CD4-positive, alpha-beta T cell treated with Interleukin-12 subunit alpha and Interleukin-12 subunit beta, for 1 hour (primary cell): Measurements from ENCODE around the gene CCDC12.

ENCODE experiments used
- DNase-seq: peaks from one replicate; pipeline ENCODE4 v3.0.0-alpha.2; 2020

Gene CCDC12

DNA sequence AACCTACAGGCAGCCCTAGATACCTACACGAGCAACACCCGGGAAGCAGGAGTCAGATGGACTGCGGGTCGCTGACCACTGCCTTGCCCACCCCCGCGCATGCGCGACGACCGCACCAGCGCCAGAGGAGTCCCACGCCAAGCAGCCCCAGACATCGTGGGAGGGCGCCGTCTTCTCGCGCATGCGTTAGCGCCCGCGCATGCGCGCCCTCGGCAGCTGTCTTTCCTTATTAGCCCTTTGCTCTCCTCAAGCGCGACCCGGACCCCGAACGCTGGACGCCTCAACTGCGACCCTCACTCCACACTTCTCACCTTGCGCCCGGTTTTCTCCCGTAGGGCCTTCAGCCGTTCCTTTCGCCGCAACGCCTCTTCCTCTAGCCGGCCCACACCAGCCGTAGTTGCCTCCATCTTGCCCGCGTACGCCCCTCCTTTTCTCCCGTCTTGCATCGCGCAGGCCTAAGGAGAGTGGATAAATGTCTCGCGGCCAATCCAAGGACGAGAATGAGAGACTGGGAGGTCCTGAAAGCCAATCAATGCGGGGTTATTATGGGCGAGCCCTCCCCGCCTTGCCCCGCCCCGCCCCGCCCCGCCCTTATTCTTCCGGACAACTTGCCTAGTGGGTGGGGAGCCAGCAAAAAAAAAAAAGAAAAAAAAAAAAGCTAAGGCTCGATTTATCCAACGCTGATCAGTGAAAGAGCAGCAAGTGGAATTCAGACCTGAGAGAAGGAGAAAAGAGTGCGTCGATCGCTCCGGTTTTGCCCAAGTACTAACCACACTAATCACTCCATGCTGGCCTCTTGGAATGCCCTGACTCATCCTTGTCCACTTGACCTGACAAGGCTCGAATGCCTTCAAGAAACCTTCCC lies at the start of gene CCDC12:
Gene CCDC12, minus strand, starts transcription at position 420 of the 865 bp plus-strand sequence. Its CDS starts 13 bp downstream, at position 407.
- peak; percentile 97 for DNase-seq

DNA sequence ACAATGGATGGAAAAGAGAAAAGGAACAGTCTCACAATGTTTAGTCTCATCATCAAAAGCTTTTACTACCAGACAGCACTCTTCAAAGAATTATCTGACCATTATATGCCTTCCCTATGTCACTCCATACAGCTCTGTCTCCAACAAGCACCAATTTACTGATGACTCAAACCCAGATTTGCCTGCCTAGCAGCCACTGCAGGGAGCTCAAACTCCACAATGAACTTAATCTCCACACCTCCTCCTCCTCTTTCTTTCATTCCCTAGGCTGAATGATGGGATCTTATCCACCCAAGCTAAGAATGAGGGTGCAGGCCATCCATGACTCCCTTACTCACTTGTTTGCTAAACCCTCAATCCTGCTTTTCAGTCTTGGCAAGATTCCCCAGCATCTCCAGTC lies 48.4 kb upstream of the CCDC12 start:
- no peak for DNase-seq

DNA sequence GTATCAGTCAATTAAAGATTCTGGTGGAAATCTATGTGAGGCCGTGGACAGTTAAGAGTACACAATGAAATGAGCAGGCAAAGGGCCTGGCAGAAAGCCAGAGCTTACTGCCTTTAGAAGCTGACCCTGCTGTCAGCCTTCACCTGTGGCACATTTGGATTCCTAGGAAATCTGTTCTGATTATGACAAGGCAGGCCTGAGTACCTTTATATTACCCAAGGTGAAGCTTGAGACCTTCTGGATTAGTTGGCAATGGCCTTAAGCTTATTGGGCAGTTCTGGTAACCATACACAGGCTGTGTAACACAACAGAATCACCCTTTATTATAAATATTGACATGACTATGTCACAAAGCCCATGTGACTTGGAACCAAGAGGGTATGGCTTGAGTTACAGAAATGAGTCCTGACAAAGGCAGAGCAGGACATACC lies 46.1 kb upstream of the CCDC12 start:
- no peak for DNase-seq

DNA sequence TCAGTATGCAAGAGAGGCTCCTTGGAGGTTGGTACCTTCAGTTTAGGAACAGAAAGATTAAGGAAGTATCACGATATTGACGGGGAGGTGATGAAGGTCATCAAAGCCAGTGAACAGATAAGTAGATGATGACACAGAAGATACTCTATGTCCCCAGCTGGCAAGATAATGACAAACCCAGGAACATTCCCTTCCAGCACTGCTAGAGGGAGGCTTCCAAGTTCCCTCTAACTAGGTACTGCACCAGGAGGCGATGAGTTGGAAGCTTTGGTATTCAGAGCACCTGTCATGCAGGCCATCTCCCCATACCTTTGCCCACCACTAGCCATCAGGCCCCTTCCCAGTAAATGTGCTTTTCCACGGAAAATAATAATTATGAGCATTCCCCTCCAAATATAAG lies 43.8 kb upstream of the CCDC12 start:
- no peak for DNase-seq

DNA sequence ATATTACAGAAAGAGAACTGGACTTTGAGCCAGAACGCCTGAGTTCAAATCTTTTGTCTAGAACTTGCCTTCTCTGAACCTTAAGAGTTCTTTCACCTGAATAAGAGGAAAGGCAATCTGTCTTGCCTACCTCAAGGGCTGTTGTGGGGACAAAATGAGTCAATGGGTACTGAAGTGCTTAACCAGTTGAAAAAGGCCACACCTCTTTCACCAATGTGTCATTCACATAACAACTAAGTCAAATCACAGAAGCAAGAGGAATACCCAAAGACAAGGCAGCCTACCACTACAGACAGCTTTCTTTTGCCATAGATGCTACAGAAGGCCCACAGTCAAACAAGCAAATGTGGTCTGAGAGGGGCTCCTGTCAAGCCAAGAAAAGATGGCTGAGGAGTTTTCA lies 42.7 kb upstream of the CCDC12 start:
- no peak for DNase-seq

DNA sequence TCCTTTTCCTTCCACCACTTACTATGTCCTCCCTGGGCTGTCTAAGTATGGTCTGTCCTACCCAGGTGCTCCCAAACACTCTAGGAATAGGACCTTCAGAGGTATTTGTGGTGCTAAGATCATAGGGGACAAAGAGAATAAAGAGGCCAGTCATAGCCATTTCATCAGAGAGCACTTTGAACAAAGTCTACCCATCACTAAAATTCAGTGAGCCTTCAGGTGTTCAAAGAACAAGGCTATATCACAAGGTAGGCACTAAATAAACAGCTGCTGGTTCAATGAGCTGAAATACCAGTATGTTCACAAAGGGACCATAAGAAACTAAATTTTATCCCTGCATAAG lies 41.7 kb upstream of the CCDC12 start:
- no peak for DNase-seq

DNA sequence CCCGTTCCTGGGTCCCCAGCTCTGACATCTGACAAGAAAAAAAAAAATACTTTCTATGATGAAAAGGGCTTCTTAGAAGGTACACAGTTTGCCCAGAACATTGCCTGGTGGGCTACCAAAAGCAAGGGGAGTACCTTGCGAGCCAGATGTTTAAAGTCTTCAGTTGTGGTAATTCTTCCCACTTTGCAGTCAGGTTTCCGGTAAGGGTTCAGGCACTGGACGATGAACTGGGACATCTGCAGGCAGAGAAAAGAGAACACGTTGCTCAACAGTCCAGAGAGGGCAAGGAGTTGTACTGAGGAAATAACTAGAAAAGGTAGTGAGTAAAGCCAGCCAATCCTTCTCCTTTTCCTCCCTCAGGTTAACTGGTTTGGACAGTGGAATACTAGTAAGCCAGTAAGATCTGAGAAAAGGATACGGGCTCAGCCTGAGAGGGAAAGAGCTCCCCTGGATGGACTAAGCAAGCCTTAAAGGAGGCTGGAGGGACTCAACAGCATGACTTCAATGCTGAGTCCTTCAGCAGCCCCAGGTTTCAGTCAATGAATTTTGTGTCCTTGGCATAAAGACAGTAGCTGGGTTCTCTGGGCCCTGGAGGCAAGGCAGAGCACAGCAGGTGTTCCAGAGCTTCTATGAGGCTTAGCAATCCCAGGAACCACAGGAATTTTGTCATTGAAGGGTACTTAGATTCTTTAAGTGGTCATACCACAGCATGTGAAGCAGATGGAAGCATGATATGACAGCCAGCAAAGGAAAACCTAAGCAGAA lies 41.1 kb upstream of the CCDC12 start:
- DNase-seq = no peak

DNA sequence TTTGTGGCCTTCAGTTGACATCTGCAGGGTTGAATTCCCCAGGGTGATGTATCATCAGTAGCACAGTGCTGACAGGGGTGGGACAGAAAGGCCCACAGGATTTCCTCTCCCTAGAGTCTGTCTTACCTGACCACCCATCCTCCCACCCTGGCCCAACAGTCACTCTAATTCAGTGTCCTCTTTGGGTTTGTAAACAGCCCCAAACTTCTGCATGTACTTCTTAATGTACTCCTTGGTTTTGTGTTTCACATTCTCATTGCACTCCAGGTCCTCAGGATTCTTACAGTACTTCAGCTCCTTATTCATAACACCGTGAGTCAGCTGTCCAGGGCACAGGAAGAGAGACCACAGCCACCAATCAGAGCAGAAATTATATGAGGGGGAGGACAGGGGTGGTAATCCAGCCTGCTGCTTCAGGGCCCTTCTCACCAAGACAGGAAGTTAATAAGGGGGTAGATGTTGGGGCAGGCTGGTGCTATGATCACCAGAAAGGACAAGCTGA lies 40.4 kb upstream of the CCDC12 start:
- peak; percentile 33 for DNase-seq

DNA sequence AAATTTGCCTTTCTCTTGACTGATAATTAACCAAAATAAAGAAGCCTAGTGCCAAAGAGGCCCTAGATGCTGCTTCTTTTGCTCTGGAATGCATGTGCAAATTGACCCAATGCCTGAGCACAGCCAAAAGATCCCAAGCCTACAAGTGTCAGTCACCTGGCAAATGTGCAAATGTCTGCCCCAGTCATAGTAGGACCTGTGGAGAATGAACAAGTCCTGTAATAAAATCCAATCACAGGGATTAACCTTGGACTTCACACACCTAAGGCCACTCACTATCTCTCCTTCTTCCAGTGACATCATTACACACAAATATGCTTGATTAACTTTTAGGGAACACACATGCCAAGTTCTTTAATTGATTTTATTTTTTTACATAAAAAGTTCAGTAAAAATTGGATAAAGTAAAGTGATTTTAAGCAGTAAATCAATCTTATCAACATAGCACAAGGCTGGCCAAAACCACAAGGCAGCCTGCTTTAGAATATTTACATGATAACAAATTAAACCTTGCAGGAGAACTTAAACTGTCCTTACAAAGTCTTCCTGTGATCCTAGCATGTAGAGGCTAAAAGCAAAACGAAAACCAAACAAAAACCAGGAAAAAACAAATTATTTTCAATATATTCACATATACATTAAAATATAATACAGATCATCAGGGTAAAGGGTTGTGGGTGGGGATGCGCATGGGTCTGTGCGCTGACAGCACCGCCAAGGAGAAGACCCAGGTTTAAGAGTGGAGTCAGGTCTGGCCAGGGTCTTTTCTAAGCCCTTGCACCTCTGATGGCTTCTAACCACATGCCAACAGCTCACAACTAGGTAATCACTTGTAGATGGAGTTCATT lies 39.8 kb upstream of the CCDC12 start:
- no peak for DNase-seq

DNA sequence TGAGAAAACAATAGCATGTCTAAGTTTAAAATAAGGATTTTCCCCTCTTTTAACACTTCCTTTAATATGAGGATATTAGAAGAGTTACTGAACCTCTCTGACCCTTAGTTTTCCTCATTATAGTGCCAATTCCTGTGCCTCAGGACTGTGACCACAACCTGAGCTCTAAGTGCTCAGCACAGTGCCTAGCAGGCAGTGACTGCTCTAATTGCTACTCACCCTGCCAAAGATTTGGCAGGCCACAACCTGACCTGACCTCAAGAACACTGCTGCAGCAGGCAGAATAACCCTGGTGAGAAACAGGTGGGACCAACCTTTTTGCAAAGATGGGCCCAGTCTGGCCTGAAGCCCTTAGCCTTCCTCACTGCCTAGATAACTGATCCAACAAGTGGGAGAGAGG lies 38.6 kb upstream of the CCDC12 start:
- DNase-seq = no peak

DNA sequence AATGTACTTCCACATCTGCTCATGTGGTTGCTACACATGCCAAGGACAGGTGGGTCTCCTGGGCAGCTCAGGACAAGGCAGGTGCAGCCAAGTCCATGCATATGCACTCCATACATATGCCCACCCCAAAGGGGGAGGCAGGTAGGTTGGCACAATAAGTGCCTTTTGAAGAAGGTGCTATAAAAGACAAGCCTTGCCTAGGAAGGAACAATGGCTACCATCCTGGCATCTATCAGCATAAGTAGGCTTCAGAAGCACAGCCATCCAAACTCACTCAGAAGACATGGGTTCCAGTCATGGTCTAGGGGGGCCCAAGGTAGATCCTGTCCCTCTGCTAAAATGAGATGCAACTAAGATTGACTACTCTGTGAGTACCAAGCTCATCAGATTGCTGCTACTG lies 37.5 kb upstream of the CCDC12 start:
- no peak for DNase-seq

DNA sequence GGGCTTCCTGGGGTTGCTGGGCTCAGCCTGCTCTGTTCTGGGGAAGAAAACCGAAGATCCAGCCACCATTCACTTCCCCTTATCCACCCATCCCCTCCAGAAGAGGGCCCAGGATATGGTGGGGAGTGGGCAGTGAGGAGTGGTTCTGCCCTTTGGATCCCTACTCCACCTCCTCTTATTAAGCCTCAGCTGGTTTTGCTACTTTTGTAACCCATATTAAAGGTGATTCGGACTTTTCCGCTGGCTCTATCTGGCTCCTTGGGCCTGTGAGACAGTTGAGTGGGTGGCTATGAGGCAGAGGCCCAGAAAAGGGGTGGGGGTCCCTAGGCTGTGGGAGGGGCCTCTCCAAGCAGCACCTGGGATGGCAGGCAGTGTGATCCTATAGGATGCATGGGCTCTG lies 36.7 kb upstream of the CCDC12 start:
- DNase-seq = no peak

DNA sequence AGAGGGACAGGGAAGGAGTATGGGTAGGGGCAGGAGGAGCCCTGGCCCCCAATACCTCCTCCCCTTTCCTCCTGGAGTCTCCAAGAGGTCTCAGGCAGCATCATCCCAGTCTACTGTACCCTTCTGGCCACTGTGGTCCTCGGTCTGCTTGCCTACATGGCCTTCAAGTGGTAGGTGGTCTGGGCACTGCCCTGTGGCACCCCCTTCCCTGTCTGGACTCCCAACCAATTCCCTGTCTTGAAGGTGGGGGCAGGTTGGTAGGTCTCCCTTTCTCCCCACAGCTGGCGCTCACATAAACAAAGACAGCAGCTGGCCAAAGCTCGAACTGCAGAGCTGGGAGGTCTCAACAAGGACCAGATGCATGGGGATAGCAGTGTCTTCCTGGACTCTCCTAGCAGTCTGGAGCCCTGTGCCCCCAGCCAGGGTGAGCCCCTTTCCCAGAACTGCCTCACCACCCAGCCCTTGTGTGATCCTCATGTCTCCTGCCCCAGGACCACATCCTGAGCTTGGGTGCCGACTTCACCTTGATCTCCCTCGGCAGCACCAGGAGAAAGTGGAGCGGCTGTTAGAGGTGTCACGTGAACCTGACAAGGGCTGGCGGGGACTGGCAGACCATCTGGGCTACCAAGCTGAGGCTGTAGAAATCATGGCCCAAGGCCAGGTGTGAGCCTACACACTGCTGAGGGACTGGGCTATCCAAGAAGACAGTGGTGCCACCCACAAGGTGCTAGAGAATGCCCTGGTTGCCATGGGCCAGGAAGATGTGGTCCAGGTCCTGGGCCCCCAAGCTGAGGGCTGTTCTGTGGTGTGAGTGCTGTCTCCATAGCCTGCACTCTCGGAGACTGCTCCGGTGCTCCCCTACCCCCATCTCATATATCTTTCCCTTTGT lies 36.0 kb upstream of the CCDC12 start:
- DNase-seq = no peak

DNA sequence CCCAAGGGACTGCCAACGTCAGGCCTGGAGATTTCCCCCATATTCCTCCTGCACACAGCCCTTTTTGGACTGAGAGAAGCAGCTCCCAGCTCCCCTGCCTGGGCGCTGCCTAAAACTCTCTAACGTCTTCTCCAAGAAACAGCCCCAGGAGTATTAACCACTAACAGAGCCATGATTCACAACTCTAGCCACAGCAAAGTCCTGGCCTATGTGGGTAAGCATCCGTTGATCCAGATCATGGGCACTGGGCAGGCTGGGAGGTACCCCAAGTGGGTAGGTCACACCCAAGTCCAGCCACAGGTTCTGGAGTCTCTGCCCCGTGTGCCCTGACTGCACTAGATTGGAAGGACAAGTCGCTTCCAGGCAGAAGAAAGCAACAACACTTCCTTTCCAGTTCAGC lies 34.8 kb upstream of the CCDC12 start:
- DNase-seq = no peak

DNA sequence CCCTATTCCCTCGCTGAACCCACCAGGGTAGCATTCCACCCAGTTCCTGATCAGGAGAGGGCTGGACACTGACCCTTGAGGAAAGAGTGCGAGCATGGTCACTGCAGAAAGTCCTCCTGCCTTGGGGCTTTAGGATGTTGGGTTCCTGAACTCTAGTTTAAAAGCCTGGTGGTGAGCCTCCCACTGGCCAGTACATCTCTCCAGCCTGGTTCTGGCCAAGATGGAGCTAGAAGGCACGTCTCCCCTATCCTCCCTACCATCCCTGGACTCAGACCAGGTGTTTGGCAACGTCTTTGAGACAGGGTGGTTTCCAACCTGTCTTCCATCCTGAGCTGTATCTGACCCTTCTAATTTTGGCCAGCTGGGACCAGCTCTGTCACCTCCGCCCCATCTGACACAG lies 34.4 kb upstream of the CCDC12 start:
- DNase-seq = no peak

DNA sequence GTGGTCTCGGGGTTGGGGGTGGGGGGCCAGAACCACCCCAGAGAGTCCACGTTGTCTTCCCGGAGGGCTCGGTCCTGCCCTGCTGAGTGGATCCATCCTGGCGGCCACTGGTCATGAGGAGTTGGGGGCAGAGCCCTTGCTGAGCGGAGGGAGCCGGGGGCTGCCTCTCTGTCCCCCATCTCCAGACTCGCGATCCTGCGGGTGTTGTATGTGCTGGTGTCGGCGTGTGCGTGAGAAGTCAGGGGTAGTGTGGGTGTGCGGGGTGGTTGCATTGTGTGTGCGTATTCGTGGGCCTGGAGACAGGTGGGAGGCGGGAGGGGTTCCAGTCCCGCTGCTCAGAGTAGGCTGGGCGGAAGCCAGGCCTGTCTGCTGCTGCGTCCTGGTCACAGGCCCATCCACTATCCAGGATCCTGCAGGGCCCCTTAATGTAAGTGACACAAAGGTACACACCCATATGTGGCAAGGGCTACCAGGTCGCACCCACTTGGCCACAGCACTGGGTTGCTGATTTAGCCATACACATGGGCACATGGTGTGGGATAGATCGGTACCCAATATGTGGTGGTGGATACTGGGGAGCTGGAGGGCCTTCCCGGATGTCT lies 33.7 kb upstream of the CCDC12 start:
- DNase-seq = no peak

DNA sequence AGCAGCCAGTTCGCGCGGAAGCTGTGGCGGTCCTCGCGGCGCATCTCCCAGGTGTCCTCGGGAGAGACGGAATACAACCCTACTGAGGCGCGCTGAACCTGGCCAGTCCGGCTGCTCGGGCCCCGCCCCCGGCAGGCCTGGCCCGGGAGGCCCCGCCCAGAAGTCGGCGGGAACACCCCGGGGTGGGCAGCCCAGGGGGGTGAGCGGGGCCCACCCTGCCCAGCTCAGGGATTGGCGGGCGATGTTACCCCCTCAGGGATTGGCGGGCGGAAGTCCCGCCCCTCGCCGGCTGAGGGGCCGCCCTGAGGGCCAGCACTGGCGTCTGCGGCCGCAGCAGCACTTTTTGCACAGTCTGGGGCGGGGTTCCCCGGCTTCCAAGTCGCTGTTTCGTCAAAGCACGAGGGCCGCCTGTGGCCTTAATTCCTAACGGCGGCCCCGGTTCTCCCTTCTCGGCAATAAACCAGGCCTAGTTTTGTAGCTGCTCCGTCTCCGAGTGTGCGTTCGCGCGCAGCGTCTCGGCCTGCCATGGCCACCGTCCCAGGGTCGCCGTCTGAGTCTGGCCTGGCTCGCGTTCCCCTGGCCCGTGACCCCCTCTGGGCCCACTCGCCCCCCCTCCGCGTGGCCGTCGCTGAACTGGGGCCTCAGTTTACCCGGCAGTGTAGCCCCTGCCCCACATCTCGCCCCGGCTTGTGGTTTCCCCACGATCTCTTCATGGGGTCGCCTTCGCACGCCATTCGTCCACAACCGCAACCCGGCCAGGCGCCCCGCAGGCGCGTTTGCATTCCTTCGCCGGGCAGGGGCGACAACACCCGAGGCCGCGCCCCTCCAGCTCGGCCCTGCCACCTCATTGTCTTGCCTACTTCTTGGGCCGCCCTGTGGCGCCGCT lies 32.9 kb upstream of the CCDC12 start:
- DNase-seq = peak; percentile 80

DNA sequence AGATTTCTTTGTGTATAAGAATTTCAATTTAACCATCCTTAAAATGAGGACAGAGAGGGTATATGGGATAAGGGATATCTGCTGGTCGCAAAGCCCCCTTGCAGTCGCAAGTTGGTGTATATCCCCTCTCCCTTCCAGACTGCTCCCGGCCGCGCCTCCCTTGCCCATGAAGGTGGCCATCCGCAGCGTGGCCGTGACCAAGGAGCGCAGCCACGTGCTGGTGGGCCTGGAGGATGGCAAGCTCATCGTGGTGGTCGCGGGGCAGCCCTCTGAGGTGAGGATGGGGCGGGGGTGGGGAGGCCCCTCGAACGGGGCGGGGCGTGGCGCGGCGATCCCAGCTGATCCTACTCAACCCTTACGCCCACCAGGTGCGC lies 32.3 kb upstream of the CCDC12 start:
- no peak for DNase-seq

DNA sequence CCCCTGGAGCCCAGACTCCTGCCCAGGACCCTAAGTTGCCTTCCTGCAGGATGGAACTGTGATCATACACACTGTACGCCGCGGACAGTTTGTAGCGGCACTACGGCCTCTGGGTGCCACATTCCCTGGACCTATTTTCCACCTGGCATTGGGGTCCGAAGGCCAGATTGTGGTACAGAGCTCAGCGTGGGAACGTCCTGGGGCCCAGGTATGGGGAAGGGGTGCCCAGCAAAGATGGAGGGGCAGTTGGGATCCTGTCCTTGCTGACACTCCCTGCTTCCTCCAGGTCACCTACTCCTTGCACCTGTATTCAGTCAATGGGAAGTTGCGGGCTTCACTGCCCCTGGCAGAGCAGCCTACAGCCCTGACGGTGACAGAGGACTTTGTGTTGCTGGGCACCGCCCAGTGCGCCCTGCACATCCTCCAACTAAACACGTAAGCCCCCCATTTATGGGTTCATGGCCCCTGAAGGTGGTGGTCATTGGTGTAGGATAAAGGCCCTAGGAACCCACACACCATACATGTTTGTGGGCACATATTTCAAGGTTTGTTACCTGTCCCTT lies 31.8 kb upstream of the CCDC12 start:
- DNase-seq = no peak

DNA sequence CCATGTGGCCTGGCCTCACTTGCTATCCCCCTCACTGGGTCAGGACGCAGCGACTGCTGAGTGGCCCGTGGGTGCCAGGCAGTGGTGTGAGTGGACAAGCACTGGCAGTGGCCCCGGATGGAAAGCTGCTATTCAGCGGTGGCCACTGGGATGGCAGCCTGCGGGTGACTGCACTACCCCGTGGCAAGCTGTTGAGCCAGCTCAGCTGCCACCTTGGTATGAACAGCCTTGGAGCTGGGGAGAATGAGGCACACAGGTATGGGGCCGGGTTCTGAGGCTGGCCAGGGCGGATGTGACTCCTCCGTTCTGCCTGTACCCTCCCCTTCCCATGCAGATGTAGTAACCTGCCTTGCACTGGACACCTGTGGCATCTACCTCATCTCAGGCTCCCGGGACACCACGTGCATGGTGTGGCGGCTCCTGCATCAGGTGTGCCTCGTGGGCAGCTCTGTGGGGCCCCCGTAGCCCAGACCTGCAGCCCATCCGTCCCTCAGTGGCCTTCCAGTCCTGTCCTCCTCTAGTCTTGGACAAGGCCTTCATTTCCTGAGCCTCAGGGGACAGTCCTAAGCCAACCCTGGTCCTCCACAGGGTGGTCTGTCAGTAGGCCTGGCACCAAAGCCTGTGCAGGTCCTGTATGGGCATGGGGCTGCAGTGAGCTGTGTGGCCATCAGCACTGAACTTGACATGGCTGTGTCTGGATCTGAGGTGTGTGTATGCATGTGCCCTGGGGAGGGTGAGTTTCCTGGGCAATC lies 31.1 kb upstream of the CCDC12 start:
- DNase-seq = no peak
